ENCODE data around the gene FAM20B. TPM values are rescaled to one million over a fixed set of nuclear protein-coding genes. Genes with fewer than 3 reads are reported as not detected.
A peak's percentile ranks its signal among the peaks of the same experiment; 100 is the strongest.

FAM20B gene
- total RNA-seq, 1 experiment from 2014 or later = 66.6 TPM

DNA sequence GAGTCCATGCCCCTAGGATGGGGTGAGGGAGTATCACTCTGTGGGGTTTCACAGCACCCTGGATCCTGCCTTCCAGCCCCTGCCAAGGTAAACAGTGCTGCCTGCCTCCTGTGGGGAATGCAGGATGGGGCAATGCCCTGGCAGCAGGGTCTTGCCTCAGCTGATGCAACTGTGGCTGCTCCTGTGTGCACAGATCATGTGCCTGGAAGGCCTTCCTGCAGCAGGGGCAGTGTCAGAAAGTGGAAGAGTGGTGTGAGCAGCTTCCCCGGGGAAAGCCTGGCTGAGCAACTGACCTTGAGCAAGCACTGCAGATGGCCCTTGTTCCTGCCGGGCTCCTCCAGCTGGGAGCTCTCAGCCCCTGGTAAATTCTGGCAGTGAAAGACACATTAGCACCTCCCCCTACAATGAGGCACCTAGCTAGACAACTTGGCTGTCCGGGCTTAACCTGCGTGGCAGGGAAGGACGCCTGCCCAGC, 66.0 kb downstream of the FAM20B start:
- H3K27ac Mint-ChIP-seq (ENCODE audit: unreplicated experiment) = no peak overlapping the region
- no peak for DNase-seq
- H3K27me3 Mint-ChIP-seq (ENCODE audit: unreplicated experiment) = no peaks in the 10 kb centered on the region
- CTCF ChIA-PET = no interaction called here
- no peaks in the 10 kb centered on the region for H3K9me3 Mint-ChIP-seq (ENCODE audit: low read depth, unreplicated experiment)
- no TSS peak for BruUV-seq (replicated peaks)
- peaks cover 68% of the 10 kb centered on the region for H3K36me3 Mint-ChIP-seq (ENCODE audit: insufficient read depth, unreplicated experiment)
- TF ChIP-seq CTCF (IDR thresholded peaks at IDR 0.05; ENCODE audit: unreplicated experiment) = no peak
- no peak overlapping the region for H3K4me3 Mint-ChIP-seq (ENCODE audit: low read depth, unreplicated experiment)
- H3K4me1 Mint-ChIP-seq (ENCODE audit: low read depth, unreplicated experiment) = peaks cover 8% of the 10 kb centered on the region
- intact Hi-C loops (cut with micrococcal nuclease; ENCODE audit: unreplicated experiment) = no loop called here

- no TSS peak for BruUV-seq (replicated peaks)
- Mint-ChIP-seq H3K4me1 (ENCODE audit: low read depth, unreplicated experiment) (peaks cover 8% of the 10 kb centered on the region), H3K9me3 (ENCODE audit: low read depth, unreplicated experiment) (no peaks in the 10 kb centered on the region), H3K4me3 (ENCODE audit: low read depth, unreplicated experiment) (no peak overlapping the region), H3K27me3 (ENCODE audit: unreplicated experiment) (no peaks in the 10 kb centered on the region), H3K27ac (ENCODE audit: unreplicated experiment) (peak overlapping the region; percentile 1), H3K36me3 (ENCODE audit: insufficient read depth, unreplicated experiment) (peaks cover 75% of the 10 kb centered on the region)
- CTCF ChIA-PET = no interaction called here
- no peak for TF ChIP-seq CTCF (IDR thresholded peaks at IDR 0.05; ENCODE audit: unreplicated experiment)
- DNase-seq = no peak
- intact Hi-C loops (cut with micrococcal nuclease; ENCODE audit: unreplicated experiment) = no loop called here
Observed at GRCh38 chr1:179092896-179093461, 67.3 kb downstream of the FAM20B start.

DNA sequence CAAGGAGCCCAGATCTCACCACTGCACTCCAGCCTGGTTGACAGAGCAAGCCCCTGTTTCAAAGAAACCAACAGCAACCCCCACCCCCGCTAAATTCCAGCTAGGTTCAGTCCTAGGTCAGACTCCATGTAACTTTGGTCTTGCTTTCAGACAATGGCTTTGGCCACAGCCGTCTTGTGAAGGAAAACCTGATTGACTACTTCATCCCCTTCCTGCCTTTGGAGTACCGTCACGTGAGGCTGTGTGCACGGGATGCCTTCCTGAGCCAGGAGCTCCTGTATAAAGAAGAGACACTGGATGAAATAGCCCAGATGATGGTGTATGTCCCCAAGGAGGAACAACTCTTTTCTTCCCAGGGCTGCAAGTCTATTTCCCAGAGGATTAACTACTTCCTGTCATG, 69.1 kb downstream of the FAM20B start:
- Mint-ChIP-seq H3K9me3 (ENCODE audit: low read depth, unreplicated experiment) (no peaks in the 10 kb centered on the region), H3K4me1 (ENCODE audit: low read depth, unreplicated experiment) (peaks cover 8% of the 10 kb centered on the region), H3K36me3 (ENCODE audit: insufficient read depth, unreplicated experiment) (peaks cover 60% of the 10 kb centered on the region), H3K27ac (ENCODE audit: unreplicated experiment) (no peak overlapping the region), H3K27me3 (ENCODE audit: unreplicated experiment) (no peaks in the 10 kb centered on the region), H3K4me3 (ENCODE audit: low read depth, unreplicated experiment) (no peak overlapping the region)
- DNase-seq = no peak
- BruUV-seq (replicated peaks) = no TSS peak
- CTCF ChIA-PET = interaction anchor here (1.7 kb wide), 1 partner anchor 81 kb away, joined by 3 read pairs; no protein-coding TSS in a partner anchor
- no peak for TF ChIP-seq CTCF (IDR thresholded peaks at IDR 0.05; ENCODE audit: unreplicated experiment)
- intact Hi-C loops (cut with micrococcal nuclease; ENCODE audit: unreplicated experiment) = no loop called here

- BruUV-seq (replicated peaks) = TSS peak; percentile 90
- Mint-ChIP-seq H3K27me3 (ENCODE audit: unreplicated experiment) (no peaks in the 10 kb centered on the region), H3K4me3 (ENCODE audit: low read depth, unreplicated experiment) (no peak overlapping the region), H3K36me3 (ENCODE audit: insufficient read depth, unreplicated experiment) (peaks cover 56% of the 10 kb centered on the region), H3K4me1 (ENCODE audit: low read depth, unreplicated experiment) (peaks cover 8% of the 10 kb centered on the region), H3K27ac (ENCODE audit: unreplicated experiment) (no peak overlapping the region), H3K9me3 (ENCODE audit: low read depth, unreplicated experiment) (no peaks in the 10 kb centered on the region)
- no peak for TF ChIP-seq CTCF (IDR thresholded peaks at IDR 0.05; ENCODE audit: unreplicated experiment)
- intact Hi-C loops (cut with micrococcal nuclease; ENCODE audit: unreplicated experiment) = no loop called here
- DNase-seq = no peak
- CTCF ChIA-PET = interaction anchor here (1.7 kb wide), 1 partner anchor 80 kb away, joined by 3 read pairs; no protein-coding TSS in a partner anchor
Observed at GRCh38 chr1:179095377-179095776, 69.7 kb downstream of the FAM20B start.

Measured in Calu3 (cell line).